H9 (cell line): ENCODE data around the gene KRTAP26-1. TPM values are rescaled to one million over a fixed set of nuclear protein-coding genes. Genes with fewer than 3 reads are reported as not detected.

ENCODE experiments used
- DNase-seq: peaks from one replicate; pipeline ENCODE4 v3.0.0-alpha.2; 2017
- H2AFZ ChIP-seq: one replicate; pipeline ENCODE4 v1.6.1; 2013; ENCODE audit warnings: mild to moderate bottlenecking, low read length, control low read depth, moderate library complexity
- H2AK5ac ChIP-seq: 2 replicates; pipeline ENCODE4 v1.6.1; 2013; ENCODE audit warnings: low read length, control low read depth, mixed read lengths; ENCODE audit not compliant: insufficient read length
- H2BK120ac ChIP-seq: one replicate; pipeline ENCODE4 v1.6.1; 2013; ENCODE audit warnings: low read depth, mild to moderate bottlenecking, low read length, control low read depth, inconsistent platforms; ENCODE audit not compliant: poor library complexity, severe bottlenecking
- H2BK12ac ChIP-seq: 2 replicates; pipeline ENCODE4 v1.6.1; 2013; ENCODE audit warnings: low read length, control low read depth, mixed read lengths, low read depth; ENCODE audit not compliant: insufficient read length
- H2BK15ac ChIP-seq: 2 replicates; pipeline ENCODE4 v1.6.1; 2013; ENCODE audit warnings: low read depth, low read length, control low read depth
- H2BK20ac ChIP-seq: one replicate; pipeline ENCODE4 v1.6.1; 2013; ENCODE audit warnings: low read depth, mild to moderate bottlenecking, low read length, control low read depth, inconsistent platforms; ENCODE audit not compliant: poor library complexity, severe bottlenecking
- H2BK5ac ChIP-seq: 2 replicates; pipeline ENCODE4 v1.6.1; 2013; ENCODE audit warnings: low read length, control low read depth, mixed read lengths; ENCODE audit not compliant: insufficient read length
- H3K14ac ChIP-seq: 2 replicates; pipeline ENCODE4 v1.6.1; 2013; ENCODE audit warnings: low read length, control low read depth; ENCODE audit not compliant: insufficient read depth
- H3K18ac ChIP-seq: 2 replicates; pipeline ENCODE4 v1.6.1; 2013; ENCODE audit warnings: low read depth, mild to moderate bottlenecking, mixed read lengths, low read length, control low read depth; ENCODE audit not compliant: insufficient read length
- H3K23ac ChIP-seq: 2 replicates; pipeline ENCODE4 v1.6.1; 2013; ENCODE audit warnings: low read length, control low read depth, mixed read lengths, low read depth; ENCODE audit not compliant: insufficient read length
- H3K23me2 ChIP-seq: 2 replicates; pipeline ENCODE4 v1.6.1; 2013; ENCODE audit warnings: low read depth, mild to moderate bottlenecking, mixed read lengths, low read length, control low read depth; ENCODE audit not compliant: insufficient read length, poor library complexity, severe bottlenecking
- H3K27ac ChIP-seq: 2 replicates; pipeline ENCODE4 v1.5.1; 2013; ENCODE audit warnings: low read length, control low read depth, mixed read lengths, low read depth; ENCODE audit not compliant: insufficient read length
- H3K27me3 ChIP-seq: 2 replicates; pipeline ENCODE4 v1.6.1; 2013; ENCODE audit warnings: low read length, control low read depth, inconsistent platforms; ENCODE audit not compliant: insufficient read depth
- H3K4ac ChIP-seq: 2 replicates; pipeline ENCODE4 v1.6.1; 2013; ENCODE audit warnings: low read depth, mild to moderate bottlenecking, control low read depth, inconsistent platforms, low read length, moderate library complexity
- H3K4me1 ChIP-seq: 2 replicates; pipeline ENCODE4 v1.6.1; 2013; ENCODE audit warnings: low read length, control low read depth, inconsistent platforms; ENCODE audit not compliant: insufficient read depth
- H3K4me2 ChIP-seq: 2 replicates; pipeline ENCODE4 v1.6.1; 2013; ENCODE audit warnings: low read length, control low read depth, mixed read lengths; ENCODE audit not compliant: insufficient read length, insufficient read depth
- H3K56ac ChIP-seq: 2 replicates; pipeline ENCODE4 v1.6.1; 2013; ENCODE audit warnings: low read depth, mild to moderate bottlenecking, mixed read lengths, low read length, control low read depth; ENCODE audit not compliant: insufficient read length
- H3K79me1 ChIP-seq: 2 replicates; pipeline ENCODE4 v1.6.1; 2013; ENCODE audit warnings: low read depth, mild to moderate bottlenecking, moderate library complexity, low read length, control low read depth, inconsistent platforms; ENCODE audit not compliant: insufficient read depth, poor library complexity, severe bottlenecking
- H3K79me2 ChIP-seq: 2 replicates; pipeline ENCODE4 v1.6.1; 2013; ENCODE audit warnings: low read length, control low read depth, inconsistent platforms; ENCODE audit not compliant: insufficient read depth
- H3K9ac ChIP-seq: 2 replicates; pipeline ENCODE4 v1.6.1; 2013; ENCODE audit warnings: low read length, control low read depth, mixed read lengths; ENCODE audit not compliant: insufficient read length; ENCODE audit errors: extremely low read depth
- H3K9me3 ChIP-seq: one replicate; pipeline ENCODE4 v1.6.1; 2013; ENCODE audit warnings: low read depth, low read length, inconsistent platforms; ENCODE audit not compliant: control insufficient read depth
- H3T11ph ChIP-seq: one replicate; pipeline ENCODE4 v1.6.1; 2013; ENCODE audit warnings: mild to moderate bottlenecking, low read length, control low read depth, inconsistent platforms
- H4K20me1 ChIP-seq: one replicate; pipeline ENCODE4 v1.6.1; 2013; ENCODE audit not compliant: control insufficient read depth, insufficient read length, insufficient read depth
- H4K5ac ChIP-seq: 2 replicates; pipeline ENCODE4 v1.6.1; 2013; ENCODE audit warnings: low read depth, mild to moderate bottlenecking, mixed read lengths, low read length, control low read depth; ENCODE audit not compliant: insufficient read length
- H4K8ac ChIP-seq: replicated peaks from 2 replicates; pipeline ENCODE4 v1.6.1; 2013; ENCODE audit warnings: low read length, control low read depth, mixed read lengths, low read depth; ENCODE audit not compliant: insufficient read length
- H4K91ac ChIP-seq: 2 replicates; pipeline ENCODE4 v1.6.1; 2013; ENCODE audit warnings: low read depth, mild to moderate bottlenecking, moderate library complexity, mixed read lengths, low read length, control low read depth; ENCODE audit not compliant: insufficient read length
- H3K27ac Mint-ChIP-seq, 3 experiments: 2 replicates in 2 of 3; 3 replicates in 1 of 3; pipeline ENCODE4 v1.8.0; 2020 to 2021; ENCODE audit warnings: mixed read lengths in 3 of 3, mild to moderate bottlenecking in 1 of 3, moderate library complexity in 1 of 3
- H3K27me3 Mint-ChIP-seq: 2 replicates; pipeline ENCODE4 v1.8.0; 2021; ENCODE audit warnings: low read depth, mild to moderate bottlenecking, moderate library complexity, mixed read lengths
- H3K36me3 Mint-ChIP-seq, 3 experiments: 2 replicates in 2 of 3; 3 replicates in 1 of 3; pipeline ENCODE4 v1.8.0; 2020 to 2021; ENCODE audit warnings: low read depth in 3 of 3, mixed read lengths in 3 of 3; ENCODE audit not compliant: insufficient read depth in 1 of 3
- H3K4me1 Mint-ChIP-seq, 2 experiments: 2 replicates each; pipeline ENCODE4 v1.8.0; 2020; ENCODE audit warnings: mixed read lengths in 2 of 2
- H3K4me3 Mint-ChIP-seq, 2 experiments: 2 replicates in 1 of 2; 3 replicates in 1 of 2; pipeline ENCODE4 v1.8.0; 2020 to 2021; ENCODE audit warnings: mild to moderate bottlenecking in 2 of 2, mixed read lengths in 2 of 2, moderate library complexity in 1 of 2
- H3K9me3 Mint-ChIP-seq, 2 experiments: 2 replicates in 1 of 2; 3 replicates in 1 of 2; pipeline ENCODE4 v1.8.0; 2020; ENCODE audit warnings: mild to moderate bottlenecking in 2 of 2, mixed read lengths in 2 of 2, moderate library complexity in 1 of 2
- CTCF ChIP-seq: fragments of 200-600 bp; sonication (generic); conservative IDR thresholded peaks from 3 replicates; pipeline ENCODE4 v1.8.0; 2021; ENCODE audit warnings: antibody characterized with exemption, mild to moderate bottlenecking
- total RNA-seq: library from RNA; stranded (reverse); gene quantifications from 2 replicates; pipeline ENCODE4 v1.2.1, GENCODE V29; 2021

Gene KRTAP26-1
- total RNA-seq, 1 experiment from 2014 or later = not detected

- H4K20me1 ChIP-seq = no peaks in the 10 kb centered on the region
- H3K4me2 ChIP-seq = no peak overlapping the region
- H3K27me3 ChIP-seq = no peaks in the 10 kb centered on the region; the same call in 1 of the 2 replicates
- H4K5ac ChIP-seq = no peak overlapping the region
- no peak overlapping the region for H3K14ac ChIP-seq
- H3K27ac ChIP-seq = no peak overlapping the region
- H4K8ac ChIP-seq = no peak overlapping the region
- H3K18ac ChIP-seq = no peak overlapping the region
- no peak overlapping the region for H2BK5ac ChIP-seq
- Mint-ChIP-seq H3K4me1 (no peaks in the 10 kb centered on the region), H3K27me3 (no peaks in the 10 kb centered on the region), H3K36me3 (no peaks in the 10 kb centered on the region), H3K9me3 (no peaks in the 10 kb centered on the region), H3K27ac (no peak overlapping the region), H3K4me3 (no peak overlapping the region)
- H3K23ac ChIP-seq = no peak overlapping the region
- no peak overlapping the region for H2BK120ac ChIP-seq
- no peaks in the 10 kb centered on the region for H3K79me1 ChIP-seq
- H3T11ph ChIP-seq = no peak overlapping the region
- H2AK5ac ChIP-seq = no peak overlapping the region
- H2BK15ac ChIP-seq = no peak overlapping the region
- no peak overlapping the region for H3K56ac ChIP-seq
- TF ChIP-seq CTCF = no peak
- no peaks in the 10 kb centered on the region for H3K4me1 ChIP-seq
- DNase-seq = no peak
- no peak overlapping the region for H3K9ac ChIP-seq
- no peaks in the 10 kb centered on the region for H3K9me3 ChIP-seq
- H3K4ac ChIP-seq = no peak overlapping the region
- no peaks in the 10 kb centered on the region for H3K23me2 ChIP-seq
- H2BK12ac ChIP-seq = no peak overlapping the region
- no peak overlapping the region for H2BK20ac ChIP-seq
- H2AFZ ChIP-seq = no peak overlapping the region
- H4K91ac ChIP-seq = no peak overlapping the region
- no peaks in the 10 kb centered on the region; the same call in 1 of the 2 replicates for H3K79me2 ChIP-seq
Observed at GRCh38 chr21:30337772-30338171, 17.7 kb upstream of the KRTAP26-1 start.
